Fibroblast of skin of left quadriceps (primary cell): Measurements from ENCODE around the gene G6PC1.
"Not testable (repeated sequence)": the region's sequence is repeated elsewhere in the genome, so short reads cannot be mapped to it uniquely, and the experiment has no call there.

Experiments used
- DNase-seq, 2 experiments: peaks; one replicate each; pipeline ENCODE4 v3.0.0-alpha.2; 2013; ENCODE audit warnings: low read depth in 2 of 2

Gene G6PC1

DNA sequence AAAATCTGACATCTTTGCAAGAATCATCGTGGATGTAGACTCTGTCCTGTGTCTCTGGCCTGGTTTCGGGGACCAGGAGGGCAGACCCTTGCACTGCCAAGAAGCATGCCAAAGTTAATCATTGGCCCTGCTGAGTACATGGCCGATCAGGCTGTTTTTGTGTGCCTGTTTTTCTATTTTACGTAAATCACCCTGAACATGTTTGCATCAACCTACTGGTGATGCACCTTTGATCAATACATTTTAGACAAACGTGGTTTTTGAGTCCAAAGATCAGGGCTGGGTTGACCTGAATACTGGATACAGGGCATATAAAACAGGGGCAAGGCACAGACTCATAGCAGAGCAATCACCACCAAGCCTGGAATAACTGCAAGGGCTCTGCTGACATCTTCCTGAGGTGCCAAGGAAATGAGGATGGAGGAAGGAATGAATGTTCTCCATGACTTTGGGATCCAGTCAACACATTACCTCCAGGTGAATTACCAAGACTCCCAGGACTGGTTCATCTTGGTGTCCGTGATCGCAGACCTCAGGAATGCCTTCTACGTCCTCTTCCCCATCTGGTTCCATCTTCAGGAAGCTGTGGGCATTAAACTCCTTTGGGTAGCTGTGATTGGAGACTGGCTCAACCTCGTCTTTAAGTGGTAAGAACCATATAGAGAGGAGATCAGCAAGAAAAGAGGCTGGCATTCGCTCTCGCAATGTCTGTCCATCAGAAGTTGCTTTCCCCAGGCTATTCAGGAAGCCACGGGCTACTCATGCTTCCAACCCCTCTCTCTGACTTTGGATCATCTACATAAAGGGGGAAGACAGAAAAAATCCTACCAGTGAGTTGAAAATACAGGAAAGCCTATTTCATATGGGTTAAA is at the start of gene G6PC1:
Gene G6PC1 (plus strand): TSS at position 340 of the 872 bp plus-strand sequence. CDS start 78 bp downstream, at position 418.
- no peak for DNase-seq

GRCh38 chr17:42850954-42851353 is 49.6 kb upstream of the G6PC1 start, which contains the start of gene AOC3:
Gene AOC3 (plus strand): TSS chr17:42851199. CDS start chr17:42851344, 145 bp downstream.
- DNase-seq, result no peak

DNA sequence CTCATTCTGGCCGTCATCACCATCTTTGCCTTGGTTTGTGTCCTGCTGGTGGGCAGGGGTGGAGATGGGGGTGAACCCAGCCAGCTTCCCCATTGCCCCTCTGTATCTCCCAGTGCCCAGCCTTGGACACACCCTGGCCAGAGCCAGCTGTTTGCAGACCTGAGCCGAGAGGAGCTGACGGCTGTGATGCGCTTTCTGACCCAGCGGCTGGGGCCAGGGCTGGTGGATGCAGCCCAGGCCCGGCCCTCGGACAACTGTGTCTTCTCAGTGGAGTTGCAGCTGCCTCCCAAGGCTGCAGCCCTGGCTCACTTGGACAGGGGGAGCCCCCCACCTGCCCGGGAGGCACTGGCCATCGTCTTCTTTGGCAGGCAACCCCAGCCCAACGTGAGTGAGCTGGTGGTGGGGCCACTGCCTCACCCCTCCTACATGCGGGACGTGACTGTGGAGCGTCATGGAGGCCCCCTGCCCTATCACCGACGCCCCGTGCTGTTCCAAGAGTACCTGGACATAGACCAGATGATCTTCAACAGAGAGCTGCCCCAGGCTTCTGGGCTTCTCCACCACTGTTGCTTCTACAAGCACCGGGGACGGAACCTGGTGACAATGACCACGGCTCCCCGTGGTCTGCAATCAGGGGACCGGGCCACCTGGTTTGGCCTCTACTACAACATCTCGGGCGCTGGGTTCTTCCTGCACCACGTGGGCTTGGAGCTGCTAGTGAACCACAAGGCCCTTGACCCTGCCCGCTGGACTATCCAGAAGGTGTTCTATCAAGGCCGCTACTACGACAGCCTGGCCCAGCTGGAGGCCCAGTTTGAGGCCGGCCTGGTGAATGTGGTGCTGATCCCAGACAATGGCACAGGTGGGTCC is 49.0 kb upstream of the G6PC1 start:
- not testable (repeated sequence) for DNase-seq

DNA sequence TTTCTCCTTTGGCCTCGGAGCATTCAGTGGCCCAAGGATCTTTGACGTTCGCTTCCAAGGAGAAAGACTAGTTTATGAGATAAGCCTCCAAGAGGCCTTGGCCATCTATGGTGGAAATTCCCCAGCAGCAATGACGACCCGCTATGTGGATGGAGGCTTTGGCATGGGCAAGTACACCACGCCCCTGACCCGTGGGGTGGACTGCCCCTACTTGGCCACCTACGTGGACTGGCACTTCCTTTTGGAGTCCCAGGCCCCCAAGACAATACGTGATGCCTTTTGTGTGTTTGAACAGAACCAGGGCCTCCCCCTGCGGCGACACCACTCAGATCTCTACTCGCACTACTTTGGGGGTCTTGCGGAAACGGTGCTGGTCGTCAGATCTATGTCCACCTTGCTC is 48.2 kb upstream of the G6PC1 start:
- no peak for DNase-seq

DNA sequence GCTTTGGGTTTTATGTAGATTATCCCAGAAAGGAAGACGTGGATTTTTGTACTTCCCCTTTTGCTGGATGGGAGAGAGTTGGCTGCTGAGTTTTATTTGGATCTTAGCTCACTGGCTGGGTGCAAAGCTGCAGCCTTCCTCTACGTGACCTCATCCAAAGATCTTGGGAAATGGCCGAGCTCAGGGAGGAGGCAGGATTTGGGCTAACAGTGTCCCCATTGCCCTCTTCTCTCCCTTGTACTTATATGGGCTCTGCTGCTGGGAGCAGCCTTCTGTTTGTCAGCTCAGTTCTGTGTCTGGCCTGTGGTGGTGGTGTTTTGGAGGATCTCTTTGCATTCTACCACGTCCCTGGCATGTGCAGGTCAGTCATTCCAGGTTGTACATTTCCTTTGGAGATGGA is 47.6 kb upstream of the G6PC1 start:
- DNase-seq, result no peak

GRCh38 chr17:42853597-42853967 is 47.0 kb upstream of the G6PC1 start:
- no peak for DNase-seq

GRCh38 chr17:42853968-42854790 is 46.4 kb upstream of the G6PC1 start:
- DNase-seq, result no peak

GRCh38 chr17:42855048-42855596 is 45.5 kb upstream of the G6PC1 start:
- no peak for DNase-seq

DNA sequence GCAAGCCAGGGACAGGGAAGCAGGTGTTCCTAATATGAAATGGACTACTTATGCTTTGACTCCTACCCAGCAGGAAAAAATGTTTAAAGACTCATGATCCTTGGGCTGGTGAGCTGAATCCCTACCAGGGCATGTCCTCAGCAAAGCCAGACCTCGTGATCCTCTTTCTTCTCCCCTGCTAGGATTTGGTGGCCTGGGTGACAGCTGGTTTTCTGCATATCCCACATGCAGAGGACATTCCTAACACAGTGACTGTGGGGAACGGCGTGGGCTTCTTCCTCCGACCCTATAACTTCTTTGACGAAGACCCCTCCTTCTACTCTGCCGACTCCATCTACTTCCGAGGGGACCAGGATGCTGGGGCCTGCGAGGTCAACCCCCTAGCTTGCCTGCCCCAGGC is 44.5 kb upstream of the G6PC1 start:
- not testable (repeated sequence) for DNase-seq

GRCh38 chr17:42856516-42856915 is 44.1 kb upstream of the G6PC1 start:
- not testable (repeated sequence) for DNase-seq

DNA sequence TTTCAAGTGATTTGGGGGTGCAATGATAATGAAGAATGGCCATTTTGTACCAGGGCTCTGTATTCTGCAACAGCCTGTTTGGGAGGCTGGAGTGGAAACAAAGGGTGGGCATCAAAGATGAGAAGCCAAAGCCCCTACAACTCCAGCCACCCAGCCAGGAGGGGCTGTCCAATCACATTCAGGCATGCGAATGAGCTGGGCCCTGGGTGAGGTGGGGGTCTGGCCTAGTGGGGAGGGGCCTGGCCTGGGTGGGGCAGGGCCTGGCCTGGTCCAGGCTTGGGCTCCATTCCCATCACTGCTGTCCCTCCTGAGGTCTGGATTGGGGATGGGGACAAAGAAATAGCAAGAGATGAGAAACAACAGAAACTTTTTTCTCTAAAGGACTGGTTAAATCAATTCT is 43.2 kb upstream of the G6PC1 start:
- no peak for DNase-seq

DNA sequence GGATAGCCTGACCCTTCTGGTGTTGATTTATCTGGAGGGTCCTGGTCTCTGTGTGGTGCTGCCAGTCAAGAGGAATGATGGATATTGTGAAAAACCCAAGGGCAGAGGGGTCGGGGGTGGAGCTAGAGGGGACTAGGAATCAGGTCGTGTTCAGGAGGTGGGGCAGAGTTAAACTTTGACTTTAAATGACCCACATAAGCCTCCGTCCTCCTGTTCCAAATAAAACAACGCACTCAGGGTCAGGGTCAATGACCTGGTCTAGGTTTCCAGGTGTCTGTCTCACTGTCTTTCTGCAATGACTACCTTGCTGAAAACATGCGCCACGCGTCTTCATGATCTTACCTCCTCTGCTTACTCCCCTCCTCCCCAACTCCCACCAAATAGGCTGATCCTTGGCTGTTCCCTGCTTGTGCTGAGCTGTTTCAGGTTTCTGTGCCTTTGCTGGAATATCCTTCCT is 34.9 kb upstream of the G6PC1 start:
- no peak for DNase-seq

- no peak for DNase-seq
Observed at GRCh38 chr17:42866216-42866615, 34.4 kb upstream of the G6PC1 start.

DNA sequence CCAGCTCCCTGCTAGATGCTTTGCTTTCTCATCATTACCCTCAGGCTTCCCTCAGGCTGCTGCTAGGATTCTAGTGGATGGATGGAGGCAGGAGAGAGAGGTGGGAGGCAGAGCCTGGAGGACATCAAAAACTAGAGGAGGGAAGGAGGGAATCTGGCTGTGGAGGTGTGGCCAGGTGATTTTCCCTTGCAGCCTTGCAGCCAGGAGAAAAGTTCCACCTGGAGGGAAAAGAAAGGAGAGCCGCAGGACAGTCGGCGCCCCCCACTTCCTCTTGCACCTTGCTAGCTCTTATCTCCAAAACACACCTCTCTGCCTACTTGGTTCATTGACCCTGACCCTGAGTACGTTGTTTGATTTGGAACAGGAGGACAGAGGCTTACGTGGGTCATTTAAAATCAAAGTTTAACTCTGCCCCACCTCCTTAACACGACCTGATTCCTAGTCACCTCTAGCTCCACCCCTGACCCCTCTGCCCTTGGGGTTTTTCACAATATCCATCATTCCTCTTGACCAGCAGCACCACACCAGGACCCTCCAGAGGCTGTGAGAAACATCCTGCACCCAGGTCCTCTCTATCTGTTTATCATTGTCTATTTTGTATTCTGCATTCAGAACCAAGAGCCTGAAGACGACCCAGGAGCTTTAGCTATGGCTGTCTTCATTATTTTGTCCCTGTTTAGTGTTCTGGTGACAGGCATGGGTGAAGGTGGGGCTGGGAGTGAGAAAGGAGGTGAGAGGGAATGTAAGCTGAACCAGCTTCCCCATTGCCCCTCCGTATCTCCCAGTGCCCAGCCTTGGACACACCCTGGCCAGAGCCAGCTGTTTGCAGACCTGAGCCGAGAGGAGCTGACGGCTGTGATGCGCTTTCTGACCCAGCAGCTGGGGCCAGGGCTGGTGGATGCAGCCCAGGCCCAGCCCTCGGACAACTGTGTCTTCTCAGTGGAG is 33.7 kb upstream of the G6PC1 start:
- no peak for DNase-seq

DNA sequence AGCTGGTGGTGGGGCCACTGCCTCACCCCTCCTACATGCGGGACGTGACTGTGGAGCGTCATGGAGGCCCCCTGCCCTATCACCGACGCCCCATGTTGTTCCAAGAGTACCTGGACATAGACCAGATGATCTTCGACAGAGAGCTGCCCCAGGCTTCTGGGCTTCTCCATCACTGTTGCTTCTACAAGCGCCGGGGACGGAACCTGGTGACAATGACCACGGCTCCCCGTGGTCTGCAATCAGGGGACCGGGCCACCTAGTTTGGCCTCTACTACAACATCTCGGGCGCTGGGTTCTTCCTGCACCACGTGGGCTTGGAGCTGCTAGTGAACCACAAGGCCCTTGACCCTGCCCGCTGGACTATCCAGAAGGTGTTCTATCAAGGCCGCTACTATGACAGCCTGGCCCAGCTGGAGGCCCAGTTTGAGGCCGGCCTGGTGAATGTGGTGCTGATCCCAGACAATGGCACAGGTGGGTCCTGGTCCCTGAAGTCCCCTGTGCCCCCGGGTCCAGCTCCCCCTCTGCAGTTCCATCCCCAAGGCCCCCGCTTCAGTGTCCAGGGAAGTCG is 32.8 kb upstream of the G6PC1 start:
- not testable (repeated sequence) for DNase-seq

DNA sequence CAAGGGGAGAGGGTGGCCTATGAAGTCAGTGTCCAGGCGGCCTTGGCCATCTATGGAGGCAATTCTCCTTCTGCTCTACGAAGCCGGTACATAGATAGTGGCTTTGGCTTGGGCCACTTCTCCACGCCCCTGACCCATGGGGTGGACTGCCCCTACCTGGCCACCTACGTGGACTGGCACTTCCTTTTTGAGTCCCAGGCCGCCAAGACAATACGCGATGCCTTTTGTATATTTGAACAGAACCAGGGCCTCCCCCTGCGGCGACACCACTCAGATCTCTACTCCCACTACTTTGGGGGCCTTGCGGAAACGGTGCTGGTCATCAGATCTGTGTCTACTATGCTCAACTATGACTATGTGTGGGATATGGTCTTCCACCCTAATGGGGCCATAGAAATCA is 32.3 kb upstream of the G6PC1 start:
- no peak for DNase-seq

DNA sequence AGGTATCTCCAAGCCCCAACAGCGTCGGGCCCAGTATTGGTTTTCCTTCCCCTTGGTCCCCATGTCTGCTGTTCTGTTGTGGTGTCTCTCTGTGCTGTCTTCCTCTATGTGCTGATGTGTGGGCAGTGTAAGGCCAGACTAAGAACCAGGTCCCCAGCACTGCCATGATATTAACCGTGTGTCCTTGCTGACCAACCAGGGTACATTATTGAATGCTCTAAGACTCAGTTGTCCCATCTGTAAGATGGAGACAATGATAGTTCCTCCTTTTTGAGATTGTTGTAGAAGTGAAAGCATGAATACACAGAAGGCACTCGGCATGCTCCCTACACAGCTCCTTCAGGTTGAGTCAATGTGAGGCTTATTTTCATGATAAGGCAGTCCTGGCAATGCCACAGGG is 29.0 kb upstream of the G6PC1 start:
- no peak for DNase-seq

- no peak for DNase-seq
Observed at GRCh38 chr17:42872251-42872965, 28.2 kb upstream of the G6PC1 start.

DNA sequence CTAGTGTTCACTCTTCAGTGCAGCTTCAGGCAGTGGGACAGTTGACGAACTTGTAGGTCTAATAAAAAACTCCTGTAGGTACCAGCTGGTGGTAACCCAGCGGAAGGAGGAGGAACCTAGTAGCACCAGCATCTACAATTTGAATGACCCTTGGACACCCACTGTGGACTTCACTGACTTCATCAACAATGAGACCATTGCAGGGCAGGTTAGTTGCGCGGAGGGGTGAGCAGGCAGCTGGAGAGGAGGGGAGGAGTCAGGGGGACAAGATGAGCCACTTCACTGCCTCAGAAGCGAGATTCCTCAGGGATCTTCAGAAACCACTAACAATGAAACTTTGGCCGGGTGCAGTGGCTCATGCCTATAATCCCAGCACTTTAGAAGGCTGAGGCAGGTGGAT is 27.3 kb upstream of the G6PC1 start:
- no peak for DNase-seq
